Measurements from ENCODE around the gene MAP1LC3A.

Gene MAP1LC3A

DNA sequence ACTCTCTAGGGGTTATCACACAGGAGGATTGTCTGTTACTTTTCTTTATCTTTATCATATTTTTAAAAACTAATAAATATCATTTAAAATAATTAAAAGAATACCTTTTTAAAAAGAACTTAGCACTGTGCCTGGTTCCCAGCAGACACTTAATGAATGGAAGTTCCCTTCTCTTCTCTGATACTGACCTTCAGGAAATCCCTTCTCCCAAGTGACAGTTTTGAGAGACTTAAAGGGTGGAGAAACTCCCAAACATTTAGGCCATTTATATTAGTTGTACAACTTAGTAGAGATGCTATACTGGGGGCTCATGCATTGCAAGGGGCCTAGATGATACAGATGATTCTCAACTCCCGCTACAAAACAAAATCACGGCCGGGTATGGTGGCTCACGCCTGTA lies 18.5 kb downstream of the MAP1LC3A start:
- DNase-seq (ENCODE audit: low read depth) = no peak

DNA sequence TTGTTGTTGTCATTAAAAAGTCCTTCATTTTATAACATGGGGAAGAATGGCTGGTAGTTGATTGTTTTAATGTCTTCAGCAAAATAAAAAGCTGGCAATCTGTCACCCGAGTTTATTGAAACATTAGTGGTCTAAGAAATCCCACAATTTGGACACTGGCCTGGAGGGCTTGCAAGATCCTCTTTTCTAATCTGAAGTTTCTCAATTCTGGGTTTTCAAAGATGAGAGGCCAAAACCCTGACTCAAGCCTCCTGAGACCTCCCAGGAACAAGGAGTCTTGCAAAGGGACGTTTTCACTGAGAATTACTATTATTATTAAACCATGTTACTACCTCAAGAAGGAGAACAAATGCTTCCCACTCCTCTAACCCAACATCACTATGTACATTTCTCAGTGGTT lies 19.5 kb downstream of the MAP1LC3A start:
- no peak for DNase-seq (ENCODE audit: low read depth)

DNA sequence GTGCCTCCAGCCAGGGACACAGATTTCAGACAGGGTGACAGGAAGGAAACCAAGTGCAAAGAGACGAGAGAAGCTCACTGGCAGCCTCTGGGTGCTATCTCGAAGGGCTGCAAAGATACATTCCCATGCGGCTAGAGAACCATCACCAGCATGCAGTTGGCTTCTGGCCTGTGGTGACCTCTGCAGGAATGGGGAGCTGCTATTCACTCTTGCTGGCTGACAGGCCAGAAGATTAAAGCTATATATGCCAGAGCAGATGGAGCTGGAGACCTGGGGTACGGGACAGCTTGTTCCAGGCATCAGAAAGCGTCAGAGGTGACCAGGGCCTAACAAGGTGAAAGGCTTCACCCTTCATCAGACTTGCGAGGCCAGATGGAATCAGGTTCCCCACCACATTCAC lies 20.0 kb downstream of the MAP1LC3A start:
- DNase-seq (ENCODE audit: low read depth) = no peak

DNA sequence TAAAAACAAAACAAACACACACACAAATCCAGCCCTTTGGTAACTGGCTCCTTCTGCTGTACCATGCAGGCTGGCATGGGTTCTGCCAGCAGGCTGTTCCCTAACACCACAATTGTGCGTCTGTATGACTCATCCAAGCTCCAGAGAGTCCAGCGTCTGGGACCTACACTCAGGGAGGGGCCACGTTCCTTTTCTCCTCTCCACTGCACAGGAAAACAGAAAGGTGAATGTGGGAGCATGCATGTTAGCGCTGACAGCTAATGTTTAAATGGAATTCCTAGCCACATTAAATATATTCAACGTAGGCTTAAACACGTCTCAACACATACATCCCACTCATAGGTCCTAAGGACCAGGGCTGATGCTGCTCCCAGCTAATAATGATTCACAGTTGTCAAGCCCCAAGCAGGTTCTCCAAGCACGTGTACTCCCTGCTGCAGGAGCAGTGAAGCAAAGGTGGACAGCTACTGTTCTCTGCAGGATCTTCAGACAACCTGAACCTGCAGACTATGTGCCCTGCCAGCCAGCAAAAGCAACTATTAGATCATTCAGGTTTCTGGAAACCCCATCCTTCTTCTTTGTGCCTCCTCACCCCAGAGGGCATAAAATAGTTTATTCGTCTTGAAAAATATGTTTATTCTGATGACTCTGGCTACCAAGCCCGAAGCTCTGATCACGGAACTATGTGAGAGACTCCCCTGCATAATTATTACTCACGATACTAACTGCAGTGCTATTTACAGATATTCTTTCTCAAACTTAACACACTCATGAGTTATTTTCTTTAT lies 20.9 kb downstream of the MAP1LC3A start:
- no peak for DNase-seq (ENCODE audit: low read depth)

DNA sequence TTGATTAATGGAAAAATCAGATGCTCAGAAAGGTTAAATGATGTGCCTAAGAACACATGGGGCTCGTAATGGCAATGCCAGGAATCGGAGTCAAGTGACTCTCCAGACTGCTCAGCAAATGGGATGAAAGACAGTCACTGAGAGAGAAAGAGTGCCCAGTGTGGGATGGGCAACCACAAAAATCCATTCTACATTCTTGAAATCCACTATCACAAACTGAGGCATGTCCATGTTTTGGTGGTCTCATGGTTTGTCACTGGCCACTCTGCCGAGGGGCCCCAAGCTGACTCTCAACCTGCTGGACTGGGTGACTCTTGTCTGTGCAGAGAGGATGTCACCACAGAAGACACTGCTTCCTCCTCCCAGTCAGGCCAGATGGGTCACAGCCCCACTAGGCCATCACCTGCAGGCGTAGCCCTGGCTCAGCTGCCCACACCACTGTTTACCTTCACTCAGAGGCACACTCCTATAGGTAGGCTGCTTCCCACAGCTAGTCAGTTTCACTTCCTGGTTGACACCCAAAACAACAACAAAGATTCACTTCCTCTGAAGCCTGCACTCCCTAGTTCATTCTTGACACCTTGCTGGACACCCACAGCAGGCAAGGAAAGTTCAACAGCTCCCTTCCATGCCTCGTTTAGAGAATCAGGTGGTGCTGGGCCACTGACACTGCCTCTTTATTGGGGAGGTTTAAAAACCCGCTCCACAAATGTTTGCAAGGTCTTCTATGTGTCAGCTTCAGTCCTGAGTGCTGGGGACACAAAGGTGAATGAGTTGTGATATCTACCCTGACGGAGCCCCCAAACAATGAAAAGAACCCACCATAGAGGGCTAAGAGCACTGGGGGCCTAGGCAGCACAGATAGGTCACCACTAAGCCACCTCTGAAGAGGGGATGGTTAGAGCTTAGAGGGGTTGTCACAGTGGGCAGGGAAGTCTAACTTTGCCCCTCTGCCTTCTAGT lies 21.7 kb downstream of the MAP1LC3A start:
- DNase-seq (ENCODE audit: low read depth) = no peak

DNA sequence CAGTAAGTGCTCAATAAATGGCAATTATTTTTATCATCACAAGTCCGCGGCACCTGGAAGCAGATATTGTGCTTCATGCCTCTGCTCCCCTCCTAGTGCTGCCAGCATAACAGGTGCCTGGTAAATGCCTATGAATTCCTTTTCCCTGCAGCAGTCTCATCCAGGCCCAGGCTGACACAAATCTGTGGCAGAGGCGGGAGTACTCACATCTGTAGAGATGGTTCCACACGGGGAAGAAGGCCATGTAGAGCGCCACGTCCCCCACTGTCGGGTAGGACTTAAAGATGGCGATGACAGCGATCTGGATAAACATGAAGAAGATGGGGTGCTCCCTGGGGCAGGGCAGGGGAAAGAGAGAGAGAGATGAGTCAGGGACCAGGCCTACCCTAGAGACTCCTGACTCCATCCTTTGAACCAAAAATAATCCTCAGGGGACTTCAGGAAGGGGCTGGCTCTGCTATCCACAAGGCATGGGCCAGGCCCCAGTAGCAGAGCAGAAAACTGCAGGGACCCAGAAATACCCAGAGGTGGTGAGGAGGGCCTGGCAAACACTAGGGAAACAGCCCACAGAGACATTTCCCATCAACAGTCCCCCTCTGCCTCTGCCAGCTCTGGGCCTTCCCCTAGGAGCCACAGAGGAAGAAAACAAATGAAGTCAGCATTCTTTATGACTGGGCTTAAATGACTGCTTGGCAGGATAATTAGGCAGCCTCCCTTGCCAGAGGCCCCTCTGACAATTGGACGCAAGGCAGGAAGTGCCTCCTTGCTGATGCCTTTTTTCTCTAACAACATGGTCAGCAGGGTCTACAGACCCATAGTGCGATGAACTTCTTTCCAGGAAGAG lies 23.0 kb downstream of the MAP1LC3A start:
- DNase-seq (ENCODE audit: low read depth) = no peak

DNA sequence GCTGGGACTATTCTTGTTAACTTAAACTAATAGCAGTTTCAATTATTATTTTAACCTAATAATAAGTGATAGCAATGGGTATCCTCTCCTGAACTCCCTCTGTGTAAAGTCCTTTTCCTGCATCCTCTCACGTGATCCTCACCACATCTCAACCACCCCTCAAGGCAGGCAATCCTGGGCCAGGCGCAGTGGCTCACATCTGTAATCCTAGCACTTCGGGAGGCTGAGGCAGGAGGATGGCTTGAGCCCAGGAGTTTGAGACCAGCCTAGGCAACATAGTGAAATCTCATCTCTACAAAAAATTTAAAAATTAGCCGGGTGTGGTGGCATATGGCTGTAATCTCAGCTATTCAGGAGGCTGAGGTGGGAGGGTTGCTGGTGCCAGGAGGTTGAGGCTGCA lies 23.7 kb downstream of the MAP1LC3A start:
- DNase-seq (ENCODE audit: low read depth) = no peak

DNA sequence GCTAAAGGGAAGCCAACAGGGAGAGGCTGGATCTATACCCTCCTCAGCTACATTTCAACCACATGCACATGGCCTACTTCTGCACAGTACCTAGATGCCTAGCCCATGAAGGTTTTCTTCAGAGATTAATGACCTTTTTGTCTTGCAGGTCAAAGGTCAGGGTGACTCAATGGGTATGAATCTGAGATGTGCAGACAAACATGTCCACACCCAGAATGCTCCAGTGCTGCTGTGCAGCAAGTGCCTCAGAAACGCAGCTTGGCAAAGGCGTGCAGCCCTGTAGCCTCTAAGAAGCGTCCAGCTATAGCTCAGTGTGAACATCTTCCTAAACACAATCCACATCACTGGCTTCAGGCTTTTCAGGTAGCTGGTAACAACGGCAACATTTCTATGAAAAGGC lies 24.4 kb downstream of the MAP1LC3A start:
- DNase-seq (ENCODE audit: low read depth) = no peak

DNA sequence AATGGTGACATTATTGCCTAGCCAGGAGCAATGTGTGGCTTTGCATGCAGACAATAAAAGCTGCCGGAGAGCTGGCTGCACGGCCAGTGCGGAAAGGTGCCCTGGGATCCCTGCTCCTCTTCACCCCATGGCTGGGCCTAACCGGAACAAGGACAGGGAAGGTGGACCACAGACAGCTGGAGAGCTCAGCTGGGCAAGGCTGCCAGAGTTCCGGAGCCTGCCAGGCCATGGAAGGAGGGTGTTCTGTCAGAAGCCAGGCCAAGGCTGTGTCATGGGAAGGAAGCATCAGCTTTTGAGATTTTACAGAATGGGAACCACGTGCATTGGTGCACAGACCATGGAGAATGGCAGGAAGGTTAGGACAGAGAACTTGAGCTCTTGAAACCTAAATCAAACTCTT lies 25.0 kb downstream of the MAP1LC3A start:
- DNase-seq (ENCODE audit: low read depth) = no peak

DNA sequence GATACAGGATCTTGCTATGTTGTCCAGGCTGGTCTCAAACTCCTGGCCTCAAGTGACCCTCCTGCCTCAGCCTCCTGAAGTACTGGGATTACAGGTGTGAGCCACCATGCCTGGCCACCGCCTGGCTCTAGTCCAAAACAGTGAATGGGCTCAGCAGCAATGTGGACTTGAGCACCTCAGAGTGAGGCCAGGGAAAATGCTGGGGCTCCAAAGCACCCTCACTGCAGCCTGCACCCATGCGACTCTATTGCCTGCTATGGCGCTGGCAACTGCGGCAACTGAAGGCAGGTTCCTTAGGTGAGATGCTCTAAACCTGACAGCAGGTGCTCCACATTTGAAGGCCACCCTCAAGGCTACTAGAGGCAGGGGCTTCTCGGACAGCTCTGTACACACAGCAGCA lies 26.5 kb downstream of the MAP1LC3A start:
- no peak for DNase-seq (ENCODE audit: low read depth)

DNA sequence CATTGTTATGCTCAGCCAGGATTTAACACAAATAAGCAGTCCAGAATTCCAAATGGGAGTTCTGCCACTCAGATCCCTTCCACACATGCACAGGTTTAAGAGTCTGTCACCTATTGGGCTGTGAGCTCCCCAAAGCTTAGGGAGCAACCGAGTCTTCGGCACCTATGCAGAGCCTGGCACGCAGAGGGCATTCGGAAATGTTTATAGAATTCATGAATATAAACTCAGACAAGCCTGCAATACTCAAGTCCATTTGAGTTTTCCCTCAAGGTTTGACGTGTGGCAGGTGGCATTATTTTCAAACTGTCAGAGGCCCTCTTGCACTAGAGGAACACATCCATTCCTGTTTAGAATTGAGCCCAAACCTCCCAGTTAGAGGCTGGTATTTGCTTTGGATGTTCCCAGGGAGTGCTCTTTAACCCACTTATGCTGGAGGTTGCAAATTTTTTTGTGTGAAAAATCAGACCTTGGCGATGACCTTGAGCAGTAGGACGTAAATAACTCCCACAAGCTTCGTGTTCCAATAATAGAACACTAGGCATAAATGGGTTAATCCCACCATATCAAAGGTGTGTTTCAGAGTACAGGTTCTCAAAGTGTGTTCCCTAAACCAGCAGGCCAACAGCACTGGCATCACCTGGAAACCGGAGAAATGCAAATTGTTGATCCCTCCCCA lies 28.1 kb downstream of the MAP1LC3A start:
- DNase-seq (ENCODE audit: low read depth) = no peak

DNA sequence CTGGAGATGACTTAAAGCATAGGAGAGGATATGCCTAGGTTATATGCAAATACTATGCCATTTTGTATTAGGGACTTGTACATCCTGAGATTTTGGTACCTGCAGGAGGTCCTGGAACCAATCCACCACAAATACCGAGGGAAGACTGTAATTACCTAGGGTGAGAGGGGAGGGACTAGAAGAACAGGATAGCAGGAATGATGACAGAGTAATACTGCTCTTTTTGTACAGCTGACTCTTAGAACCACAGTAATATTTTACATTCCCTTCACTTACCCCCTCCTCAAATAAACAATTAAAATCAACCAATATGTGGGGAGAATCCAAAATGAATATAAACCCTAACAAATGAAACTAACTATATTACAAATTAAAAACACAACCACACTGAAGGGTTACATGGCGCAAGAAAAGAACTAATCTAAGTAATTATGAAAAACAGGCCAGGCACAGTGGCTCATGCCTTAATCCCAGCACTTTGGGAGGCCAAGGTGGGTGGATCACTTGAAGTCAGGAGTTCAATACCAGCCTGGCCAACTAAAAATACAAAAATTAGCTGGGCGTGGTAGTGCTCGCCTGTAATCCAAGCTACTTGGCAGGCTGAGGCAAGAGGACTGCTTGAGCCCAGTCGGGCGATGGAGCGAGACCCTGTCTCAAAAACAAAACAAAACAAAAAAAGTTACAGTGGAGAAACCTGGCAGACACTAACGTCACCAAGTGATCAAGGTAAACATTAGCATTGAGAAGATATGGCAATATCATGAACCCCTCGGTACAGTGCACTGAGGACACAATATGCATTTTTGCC lies 37.1 kb downstream of the MAP1LC3A start:
- DNase-seq (ENCODE audit: low read depth) = no peak

DNA sequence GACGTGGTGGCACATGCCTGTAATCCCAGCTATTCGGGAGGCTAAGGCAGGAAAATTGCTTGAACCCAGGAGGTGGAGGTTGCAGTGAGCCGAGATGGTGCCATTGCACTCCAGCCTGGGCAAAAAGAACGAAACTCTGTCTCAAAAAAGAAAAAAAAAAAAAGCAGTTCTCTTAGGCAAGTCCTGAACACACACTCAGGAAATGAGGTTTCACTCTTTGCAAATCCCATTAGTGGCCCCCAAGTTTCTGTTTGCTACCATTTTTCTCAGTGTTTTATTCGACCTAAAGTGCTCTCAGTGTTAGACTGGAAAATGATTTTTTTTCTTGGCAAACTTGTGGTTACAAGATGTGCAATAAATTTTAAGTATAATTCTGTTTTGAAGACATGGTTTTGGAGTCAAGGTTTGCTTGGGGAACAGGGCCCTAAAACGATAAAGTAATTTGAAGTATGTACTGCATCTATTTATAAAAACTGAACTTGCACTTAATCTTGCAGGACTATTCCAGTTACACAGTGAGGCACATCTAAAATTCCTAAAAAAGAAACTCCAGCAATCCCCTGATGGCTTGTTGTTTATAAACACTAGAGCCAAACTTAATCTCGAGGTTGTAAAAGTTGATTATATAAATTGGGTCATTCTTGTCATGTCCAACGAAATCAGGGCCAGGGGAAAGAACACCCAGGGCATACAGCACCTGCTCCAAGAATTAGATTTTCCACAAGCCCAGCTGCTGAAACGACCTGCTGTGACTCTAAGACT lies 42.6 kb downstream of the MAP1LC3A start:
- no peak for DNase-seq (ENCODE audit: low read depth)

DNA sequence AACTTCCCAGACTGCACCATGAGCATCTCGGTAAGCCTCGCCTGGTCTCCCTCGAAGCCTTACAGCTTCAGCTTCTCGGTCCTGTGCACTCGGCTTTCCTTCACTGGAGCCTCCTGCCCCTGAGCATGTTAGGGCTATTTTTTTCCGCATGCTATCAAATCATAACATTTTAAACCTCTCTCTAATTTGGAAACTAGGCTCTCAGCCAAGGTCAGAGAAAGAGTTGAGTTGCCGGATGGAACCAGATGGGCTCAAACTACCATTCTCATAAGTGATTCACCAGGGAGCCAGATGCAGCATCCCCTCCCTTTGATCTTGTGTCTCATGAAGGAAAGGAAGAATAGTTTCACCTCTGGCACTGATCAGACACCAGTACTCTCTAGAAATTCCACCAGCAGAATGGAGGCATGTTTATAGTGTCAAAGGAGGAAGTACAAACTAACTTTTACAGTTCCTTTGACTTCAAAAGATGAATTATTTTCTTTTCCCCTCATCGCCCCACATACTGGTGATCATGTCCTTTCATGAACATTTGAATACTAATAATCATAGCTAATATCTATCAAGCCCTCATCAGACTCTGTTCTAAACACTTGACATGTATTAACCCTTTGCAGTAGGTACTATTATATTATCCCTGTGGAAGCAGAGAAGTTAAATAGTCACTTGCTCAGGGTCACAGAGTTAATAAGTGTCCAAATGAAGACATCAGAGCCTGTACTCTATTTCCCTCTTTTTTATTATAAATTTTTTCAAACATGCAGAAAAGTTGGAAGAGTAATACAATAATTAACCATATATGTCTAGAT lies 46.7 kb downstream of the MAP1LC3A start:
- DNase-seq (ENCODE audit: low read depth) = no peak

DNA sequence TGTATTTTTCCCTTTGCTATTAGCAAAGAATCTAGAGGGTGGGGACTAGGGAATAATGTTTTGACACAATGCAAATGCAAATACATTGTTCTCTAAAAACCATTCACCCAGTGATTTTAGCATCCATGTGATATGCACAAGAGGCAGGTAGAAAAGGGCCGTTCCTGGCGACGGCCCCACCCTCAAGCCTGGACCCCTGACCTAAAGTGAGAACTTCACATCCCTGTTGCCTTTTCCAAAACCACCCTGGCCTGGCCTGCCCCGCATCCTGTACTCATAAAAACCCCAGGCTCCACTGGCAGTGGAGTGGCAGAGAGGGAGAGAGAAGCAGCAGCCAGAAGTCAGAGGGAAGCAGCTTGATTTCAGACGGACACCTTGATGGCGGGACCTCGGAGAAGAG lies 48.5 kb downstream of the MAP1LC3A start:
- DNase-seq (ENCODE audit: low read depth) = no peak
